Bone marrow (tissue), 2 donors: ENCODE results near the gene CLRN2.
"Not testable (repeated sequence)": the region's sequence is repeated elsewhere in the genome, so short reads cannot be mapped to it uniquely, and the experiment has no call there.

Experiments used
- DNase-seq, 2 donors: peaks; one replicate each; lab custom pipeline; 2025; lab: John Stamatoyannopoulos, UW

The CLRN2 gene

GRCh38 chr4:17545374-17546140 is 30.6 kb downstream of the CLRN2 start:
- DNase-seq, result no peak

- no peak for DNase-seq
Observed at GRCh38 chr4:17546222-17546621, 31.3 kb downstream of the CLRN2 start.

- DNase-seq, result no peak
Observed at GRCh38 chr4:17546678-17547077, 31.7 kb downstream of the CLRN2 start.

GRCh38 chr4:17550549-17550948 is 35.6 kb downstream of the CLRN2 start:
- DNase-seq, result no peak

- no peak for DNase-seq
Observed at GRCh38 chr4:17552427-17552826, 37.5 kb downstream of the CLRN2 start.

GRCh38 chr4:17554568-17554967 is 39.6 kb downstream of the CLRN2 start:
- DNase-seq, result peak in 1 of 2 donors; percentile 6

GRCh38 chr4:17556498-17556897 is 41.5 kb downstream of the CLRN2 start:
- DNase-seq, result no peak

- no peak for DNase-seq
Observed at GRCh38 chr4:17557880-17558279, 42.9 kb downstream of the CLRN2 start.

GRCh38 chr4:17558941-17559708 is 44.2 kb downstream of the CLRN2 start:
- DNase-seq, result no peak

GRCh38 chr4:17559709-17560048 is 44.7 kb downstream of the CLRN2 start:
- DNase-seq, result no peak

GRCh38 chr4:17560065-17560673 is 45.2 kb downstream of the CLRN2 start:
- DNase-seq, result no peak

GRCh38 chr4:17561195-17561909 is 46.4 kb downstream of the CLRN2 start:
- no peak for DNase-seq

- no peak for DNase-seq
Observed at GRCh38 chr4:17562157-17562556, 47.2 kb downstream of the CLRN2 start.

GRCh38 chr4:17565846-17566245 is 50.9 kb downstream of the CLRN2 start:
- DNase-seq, result no peak

- no peak for DNase-seq
Observed at GRCh38 chr4:17567271-17567670, 52.3 kb downstream of the CLRN2 start.

- DNase-seq, result no peak
Observed at GRCh38 chr4:17574206-17574605, 59.2 kb downstream of the CLRN2 start.

GRCh38 chr4:17575177-17575576 is 60.2 kb downstream of the CLRN2 start:
- DNase-seq, result not testable (repeated sequence)
